Osteocyte (in vitro differentiated cells): ENCODE data around the gene YIPF3. TPM values are rescaled to one million over a fixed set of nuclear protein-coding genes. Genes with fewer than 3 reads are reported as not detected.
"Not testable (repeated sequence)": the region's sequence is repeated elsewhere in the genome, so short reads cannot be mapped to it uniquely, and the experiment has no call there.

ENCODE experiments used
- DNase-seq: peaks from one replicate; pipeline ENCODE4 v3.0.0; 2021; ENCODE audit warnings: mixed read lengths; ENCODE audit not compliant: unreplicated experiment; ENCODE audit errors: extremely low spot score
- H3K27ac Mint-ChIP-seq: one replicate; pipeline ENCODE4 v1.8.0; 2021; ENCODE audit warnings: mild to moderate bottlenecking, mixed read lengths; ENCODE audit not compliant: unreplicated experiment
- H3K27me3 Mint-ChIP-seq: one replicate; pipeline ENCODE4 v1.8.0; 2021; ENCODE audit warnings: mixed read lengths; ENCODE audit not compliant: unreplicated experiment
- H3K36me3 Mint-ChIP-seq: one replicate; pipeline ENCODE4 v1.8.0; 2021; ENCODE audit warnings: mixed read lengths; ENCODE audit not compliant: unreplicated experiment
- H3K4me1 Mint-ChIP-seq: one replicate; pipeline ENCODE4 v1.8.0; 2021; ENCODE audit warnings: mixed read lengths; ENCODE audit not compliant: unreplicated experiment
- H3K4me3 Mint-ChIP-seq: one replicate; pipeline ENCODE4 v1.8.0; 2021; ENCODE audit warnings: mild to moderate bottlenecking, moderate library complexity, mixed read lengths; ENCODE audit not compliant: unreplicated experiment
- H3K9me3 Mint-ChIP-seq: one replicate; pipeline ENCODE4 v1.8.0; 2021; ENCODE audit warnings: mixed read lengths; ENCODE audit not compliant: unreplicated experiment
- CTCF ChIP-seq: fragments of 200-600 bp; sonication (generic); IDR thresholded peaks from 2 replicates; pipeline ENCODE4 v1.5.0; 2021; ENCODE audit warnings: antibody characterized with exemption, mild to moderate bottlenecking, moderate library complexity
- total RNA-seq: library from RNA; stranded (reverse); gene quantifications from 2 replicates; pipeline ENCODE4 v1.2.1, GENCODE V29; 2021

Gene YIPF3
- total RNA-seq, 1 donor from 2014 or later: 148 TPM

DNA sequence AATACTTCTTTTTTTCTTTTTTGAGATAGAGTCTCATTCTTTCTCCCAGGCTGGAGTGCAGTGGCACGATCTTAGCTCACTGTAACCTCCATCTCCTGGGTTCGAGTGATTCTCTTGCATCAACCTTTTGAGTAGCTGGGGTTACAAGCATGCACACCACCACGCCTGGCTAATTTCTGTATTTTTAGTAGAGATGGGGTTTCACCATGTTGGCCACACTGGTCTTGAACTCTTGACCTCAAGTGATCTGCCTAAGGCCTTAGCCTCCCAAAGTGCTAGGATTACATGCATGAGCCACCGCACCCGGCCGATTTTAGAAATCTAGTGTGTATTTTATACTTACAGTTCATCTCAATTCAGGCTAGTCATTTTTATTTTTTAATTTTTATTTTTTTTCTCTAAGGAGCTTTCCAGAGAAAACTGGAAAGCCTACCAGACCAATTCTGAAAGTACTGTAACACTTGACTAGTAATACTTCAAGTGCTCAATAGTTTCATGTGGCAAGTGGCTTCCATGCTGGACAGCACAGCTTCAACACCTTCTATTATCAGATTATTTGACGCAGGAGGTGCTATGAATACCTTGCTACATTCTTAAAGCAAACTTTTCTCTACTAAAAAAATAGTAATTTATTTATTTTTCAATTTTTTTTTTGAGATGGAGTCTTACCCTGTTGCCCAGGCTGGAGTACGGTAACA, 25.2 kb upstream of the YIPF3 start:
- TF ChIP-seq CTCF: no peak
- H3K27ac Mint-ChIP-seq: no peak overlapping the region
- H3K9me3 Mint-ChIP-seq: no peaks in the 10 kb centered on the region
- H3K36me3 Mint-ChIP-seq: peaks cover 42% of the 10 kb centered on the region
- no peaks in the 10 kb centered on the region for H3K4me1 Mint-ChIP-seq
- H3K27me3 Mint-ChIP-seq: no peaks in the 10 kb centered on the region
- H3K4me3 Mint-ChIP-seq: no peak overlapping the region
- DNase-seq: no peak

DNA sequence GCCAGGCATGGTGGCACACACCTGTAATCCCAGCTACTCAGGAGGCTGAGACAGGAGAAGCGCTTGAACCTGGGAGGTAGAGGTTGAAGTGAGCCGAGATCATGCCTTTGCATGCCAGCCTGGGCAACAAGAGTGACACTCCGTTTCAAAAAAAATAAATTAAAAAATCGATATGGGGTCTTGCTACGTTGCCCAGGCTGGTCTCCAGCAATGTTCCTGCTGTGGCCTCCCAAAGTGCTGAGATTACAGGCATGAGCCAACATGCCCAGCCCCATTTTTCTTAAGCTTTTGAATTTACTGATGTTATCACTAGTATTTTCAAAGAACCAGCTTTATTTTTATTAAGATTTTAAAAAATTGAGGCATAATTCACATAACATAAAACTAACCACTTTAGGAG, 23.8 kb upstream of the YIPF3 start:
- no peak for TF ChIP-seq CTCF
- H3K4me3 Mint-ChIP-seq: no peak overlapping the region
- H3K36me3 Mint-ChIP-seq: peaks cover 29% of the 10 kb centered on the region
- no peaks in the 10 kb centered on the region for H3K27me3 Mint-ChIP-seq
- H3K27ac Mint-ChIP-seq: no peak overlapping the region
- DNase-seq: no peak
- no peaks in the 10 kb centered on the region for H3K4me1 Mint-ChIP-seq
- H3K9me3 Mint-ChIP-seq: no peaks in the 10 kb centered on the region

- DNase-seq, H3K4me1 Mint-ChIP-seq, H3K4me3 Mint-ChIP-seq, H3K27ac Mint-ChIP-seq, H3K27me3 Mint-ChIP-seq, H3K9me3 Mint-ChIP-seq: not testable (repeated sequence)
- peaks cover 26% of the 10 kb centered on the region for H3K36me3 Mint-ChIP-seq
These were observed 22.7 kb upstream of the YIPF3 start for GRCh38 chr6:43539409-43539808.

GRCh38 chr6:43538986-43539385, 22.3 kb upstream of the YIPF3 start:
- not testable (repeated sequence) for H3K27me3 Mint-ChIP-seq, H3K9me3 Mint-ChIP-seq, H3K4me1 Mint-ChIP-seq, DNase-seq, H3K4me3 Mint-ChIP-seq, H3K27ac Mint-ChIP-seq
- peaks cover 24% of the 10 kb centered on the region for H3K36me3 Mint-ChIP-seq

DNA sequence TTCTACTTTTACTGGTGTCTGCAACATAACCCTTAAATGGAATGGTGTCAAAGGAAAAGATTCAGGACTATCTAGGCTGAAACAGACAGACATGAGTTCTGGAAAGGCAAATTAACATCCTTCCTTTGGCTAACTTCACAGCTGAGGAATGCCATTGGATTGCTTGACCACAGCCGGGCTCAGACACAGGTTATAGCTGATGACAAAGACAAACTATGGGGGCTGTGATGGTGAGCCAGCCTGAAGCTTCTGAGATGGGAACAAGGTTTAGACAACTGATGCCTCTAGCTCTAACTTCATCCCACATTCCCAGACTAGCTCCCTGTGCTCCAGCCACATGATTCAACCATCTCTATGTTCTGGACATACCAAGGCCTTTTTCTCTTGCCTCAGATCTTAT, 15.5 kb upstream of the YIPF3 start:
- no peak overlapping the region for H3K27ac Mint-ChIP-seq
- no peak for DNase-seq
- no peaks in the 10 kb centered on the region for H3K9me3 Mint-ChIP-seq
- no peaks in the 10 kb centered on the region for H3K4me1 Mint-ChIP-seq
- peaks cover 20% of the 10 kb centered on the region for H3K36me3 Mint-ChIP-seq
- no peaks in the 10 kb centered on the region for H3K27me3 Mint-ChIP-seq
- no peak for TF ChIP-seq CTCF
- no peak overlapping the region for H3K4me3 Mint-ChIP-seq

- Mint-ChIP-seq H3K4me3 (no peak overlapping the region), H3K36me3 (peaks cover 52% of the 10 kb centered on the region), H3K27me3 (no peaks in the 10 kb centered on the region), H3K27ac (no peak overlapping the region), H3K9me3 (no peaks in the 10 kb centered on the region), H3K4me1 (no peaks in the 10 kb centered on the region)
- TF ChIP-seq CTCF: no peak
- DNase-seq: no peak
These were observed 7.8 kb upstream of the YIPF3 start for GRCh38 chr6:43524483-43524961.
